NCI-H2171 treated with DMSO at 0.1 percent for 48 hours (cell line): ENCODE measurements around the gene RFXAP.

Experiments used
- DNase-seq: peaks from one replicate; lab custom pipeline; 2025; lab: John Stamatoyannopoulos, UW

Gene RFXAP

GRCh38 chr13:36817996-36818803 is 822 bp upstream of the RFXAP start:
- peak; percentile 9 for DNase-seq

- peak; percentile 22 for DNase-seq
These were observed 693 bp downstream of the RFXAP start for GRCh38 chr13:36819739-36820090.

GRCh38 chr13:36820222-36820621 is 1.2 kb downstream of the RFXAP start:
- no peak for DNase-seq

- no peak for DNase-seq
These were observed 3.8 kb downstream of the RFXAP start for GRCh38 chr13:36822785-36823184.

GRCh38 chr13:36829753-36830152 is 10.7 kb downstream of the RFXAP start:
- no peak for DNase-seq

- no peak for DNase-seq
These were observed 12.3 kb downstream of the RFXAP start for GRCh38 chr13:36831291-36831690.

GRCh38 chr13:36834299-36834698 is 15.3 kb downstream of the RFXAP start:
- no peak for DNase-seq

GRCh38 chr13:36837354-36838092 is 18.5 kb downstream of the RFXAP start:
- DNase-seq = no peak

GRCh38 chr13:36839281-36839680 is 20.3 kb downstream of the RFXAP start:
- no peak for DNase-seq

- no peak for DNase-seq
These were observed 21.0 kb downstream of the RFXAP start for GRCh38 chr13:36839981-36840380.

GRCh38 chr13:36840718-36841250 is 21.8 kb downstream of the RFXAP start:
- DNase-seq = no peak

GRCh38 chr13:36841391-36841790 is 22.4 kb downstream of the RFXAP start:
- DNase-seq = no peak

GRCh38 chr13:36847606-36848005 is 28.6 kb downstream of the RFXAP start:
- no peak for DNase-seq

GRCh38 chr13:36848199-36848982 is 29.4 kb downstream of the RFXAP start:
- DNase-seq = no peak

GRCh38 chr13:36850790-36851438 is 31.9 kb downstream of the RFXAP start:
- DNase-seq = no peak

GRCh38 chr13:36857253-36857652 is 38.2 kb downstream of the RFXAP start:
- no peak for DNase-seq

- peak; percentile 55 for DNase-seq
These were observed 39.3 kb downstream of the RFXAP start for GRCh38 chr13:36858290-36858689.

GRCh38 chr13:36859259-36859658 is 40.2 kb downstream of the RFXAP start:
- DNase-seq = no peak

GRCh38 chr13:36862002-36862685 is 43.1 kb downstream of the RFXAP start:
- DNase-seq = no peak

GRCh38 chr13:36862722-36863121 is 43.7 kb downstream of the RFXAP start:
- DNase-seq = no peak

GRCh38 chr13:36865265-36865664 is 46.2 kb downstream of the RFXAP start:
- no peak for DNase-seq
